GM12878 (cell line): ENCODE results near the gene PPFIBP1. TPM values are rescaled to one million over a fixed set of nuclear protein-coding genes. Genes with fewer than 3 reads are reported as not detected.

ENCODE experiments used
- ATAC-seq: fragments of 200-7000 bp; cut with Tn5 transposase; 3 replicates; pipeline ENCODE4 v1.9.1; 2020; ENCODE audit warnings: mild to moderate bottlenecking, moderate library complexity
- BruUV-seq: library from RNA; stranded (reverse); fragments of 400-500 nt; replicated peaks from 2 replicates; lab custom pipeline; 2021; lab: Mats Ljungman, UMichigan
- CTCF ChIA-PET: fragments of 300-600 bp; sonication (Branson Sonifier 250); formaldehyde crosslinking; extraction: SDS; loops from one replicate; lab custom pipeline; 2021; ENCODE audit warnings: inconsistent platforms; lab: Yijun Ruan, JAX
- POLR2A ChIA-PET: fragments of 350-600 bp; formaldehyde crosslinking; extraction: SDS; loops from one replicate; lab custom pipeline; 2021; ENCODE audit warnings: inconsistent platforms; lab: Charles Lee
- RAD21 ChIA-PET: fragments of 300-600 bp; sonication (Branson Sonifier 250); formaldehyde crosslinking; loops from one replicate; lab custom pipeline; 2023; ENCODE audit warnings: antibody characterized with exemption; ENCODE audit not compliant: unreplicated experiment; lab: Charles Lee
- SMC1A ChIA-PET: fragments of 300-600 bp; sonication (Branson Sonifier 250); formaldehyde crosslinking; loops from one replicate; lab custom pipeline; 2023; ENCODE audit not compliant: unreplicated experiment, uncharacterized antibody; lab: Charles Lee
- DNase-seq: peaks from one replicate; pipeline ENCODE4 v3.0.0-alpha.2; 2011; ENCODE audit warnings: low read depth, low spot score
- FAIRE-seq: peaks from 3 replicates; lab custom pipeline; 2011; peaks lifted over from hg19 to GRCh38; lab: Jason Lieb, UNC
- H2AFZ ChIP-seq: 2 replicates; pipeline ENCODE4 v1.6.0; 2011; ENCODE audit warnings: low read depth, low read length, control low read depth; ENCODE audit not compliant: control insufficient read depth
- H3K27ac ChIP-seq: 2 replicates; pipeline ENCODE4 v1.5.1; 2011; ENCODE audit warnings: control low read depth; ENCODE audit not compliant: control insufficient read depth, insufficient read depth
- H3K27me3 ChIP-seq, 2 experiments: replicated peaks in 1 of 2; 2 replicates each; pipeline versions ENCODE4 v1.6.0 to v1.6.1; 2011; ENCODE audit warnings: low read length in 1 of 2; ENCODE audit not compliant: control insufficient read depth in 2 of 2, insufficient read depth in 2 of 2
- H3K36me3 ChIP-seq, 2 experiments: 2 replicates each; pipeline ENCODE4 v1.5.1; 2011; ENCODE audit warnings: low read length in 1 of 2; ENCODE audit not compliant: control insufficient read depth in 2 of 2, insufficient read depth in 2 of 2
- H3K4me1 ChIP-seq: 2 replicates; pipeline ENCODE4 v1.6.1; 2011; ENCODE audit warnings: mild to moderate bottlenecking, low read length, moderate library complexity, mixed read lengths; ENCODE audit not compliant: control insufficient read depth, insufficient read depth
- H3K4me2 ChIP-seq: 2 replicates; pipeline ENCODE4 v1.6.0; 2011; ENCODE audit warnings: control low read depth; ENCODE audit not compliant: control insufficient read depth, insufficient read depth
- H3K4me3 ChIP-seq: fragments of 200-600 bp; sonication (generic); 2 replicates; pipeline ENCODE4 v1.5.1; 2016
- H3K79me2 ChIP-seq: 2 replicates; pipeline ENCODE4 v1.6.0; 2011; ENCODE audit warnings: low read length; ENCODE audit not compliant: control insufficient read depth, insufficient read depth
- H3K9ac ChIP-seq: 2 replicates; pipeline ENCODE4 v1.8.0; 2011; ENCODE audit warnings: low read length, control low read depth, mixed read lengths; ENCODE audit not compliant: control insufficient read depth, insufficient read depth
- H3K9me3 ChIP-seq: replicated peaks from 3 replicates; pipeline ENCODE4 v1.5.1; 2011; ENCODE audit warnings: mild to moderate bottlenecking, low read length; ENCODE audit not compliant: control insufficient read depth, insufficient read depth
- H4K20me1 ChIP-seq: 2 replicates; pipeline ENCODE4 v1.6.0; 2011; ENCODE audit not compliant: control insufficient read depth, insufficient read depth
- EGR1 ChIP-seq, 2 experiments: IDR thresholded peaks; 1 replicate in 1 of 2; 2 replicates in 1 of 2; pipeline ENCODE4 v1.6.1; 2011 to 2012; ENCODE audit warnings: low read depth in 2 of 2, low read length in 2 of 2, borderline replicate concordance in 1 of 2, mild to moderate bottlenecking in 1 of 2, moderate library complexity in 1 of 2
- IKZF1 ChIP-seq: fragments of 450-650 bp; conservative IDR thresholded peaks from 2 replicates; pipeline ENCODE4 v1.6.1; 2017; ENCODE audit warnings: antibody characterized with exemption, mild to moderate bottlenecking
- KAT2A ChIP-seq: conservative IDR thresholded peaks from 2 replicates; pipeline ENCODE4 v1.6.1; 2011; ENCODE audit warnings: low read depth, low read length; ENCODE audit not compliant: control insufficient read depth
- MEF2B ChIP-seq: fragments of 450-650 bp; IDR thresholded peaks from 2 replicates; pipeline ENCODE4 v1.6.1; 2018; ENCODE audit warnings: mild to moderate bottlenecking, moderate library complexity; ENCODE audit not compliant: partially characterized antibody, poor library complexity, severe bottlenecking
- SRF ChIP-seq, 2 experiments: IDR thresholded peaks; 2 replicates each; pipeline ENCODE4 v1.6.1; 2011; ENCODE audit warnings: low read depth in 2 of 2, low read length in 2 of 2, mild to moderate bottlenecking in 1 of 2, moderate library complexity in 1 of 2
- USF2 ChIP-seq: IDR thresholded peaks from 2 replicates; pipeline ENCODE4 v1.6.1; 2011; ENCODE audit warnings: low read depth, low read length, improper control_type of control experiment, borderline replicate concordance
- ZBTB33 ChIP-seq: fragments of 450-650 bp; IDR thresholded peaks from 2 replicates; pipeline ENCODE4 v1.6.1; 2017; ENCODE audit warnings: mild to moderate bottlenecking
- WGBS: methylation state at CpG from one replicate; pipeline ENCODE4 v1.1.6; 2016; ENCODE audit warnings: low lambda C conversion rate; ENCODE audit not compliant: insufficient replicate concordance, insufficient coverage; ENCODE audit errors: missing lambda C conversion rate; 5-methylcytosine and 5-hydroxymethylcytosine counted together
- in situ Hi-C: fragments of 300-500 bp; cut with MboI; formaldehyde crosslinking; loops from 9 replicates; pipeline ENCODE4 v1.14.3; 2018; ENCODE audit warnings: mixed read lengths
- intact Hi-C: fragments of 100-400 bp; cut with micrococcal nuclease; formaldehyde crosslinking; loops from one replicate; pipeline ENCODE4 v1.14.2; 2022; ENCODE audit not compliant: unreplicated experiment
- polyA plus RNA-seq, 11 experiments: library from polyadenylated mRNA; depleted of rRNA in 4 of 11; unstranded in 6 of 11; stranded (reverse) in 5 of 11; fragments of >200 nt; fragmentation: Nextera tagmentation in 4 of 11; fragmentation: Illumina TruSeq in 1 of 11; extraction: Ambion mirVana in 4 of 11; extraction: Trizol in 1 of 11; gene quantifications; 1 replicate in 1 of 11; 2 replicates in 10 of 11; pipeline versions ENCODE4 v1.2.1 to v1.2.3, GENCODE V29; 2011 to 2016; ENCODE audit warnings: inconsistent platforms in 2 of 11, missing spikeins in 2 of 11, low read depth in 1 of 11
- total RNA-seq, 4 experiments: library from RNA; depleted of rRNA in 3 of 4; stranded (reverse); fragments of >200 nt in 3 of 4; fragmentation: Illumina TruSeq in 1 of 4; extraction: Trizol in 1 of 4; gene quantifications; 2 replicates each; pipeline versions ENCODE4 v1.2.1 to v1.2.3, GENCODE V29; 2013 to 2021

Gene PPFIBP1
- total and polyA plus RNA-seq, 10 of the 15 experiments (the other 5 are each of a cell fraction or from before 2014, with no cell fraction given), result 0.47 to 7.8 (median 3.6) TPM

GRCh38 chr12:27545665-27546064 is 21.7 kb downstream of the PPFIBP1 start (continued):
- TF ChIP-seq ZBTB33 (no peak), KAT2A (no peak), EGR1 (IDR thresholded peaks at IDR 0.05; ENCODE audit: borderline replicate concordance in 1 of 2, low read depth in 2 of 2, low read length in 2 of 2) (no peak), USF2 (no peak)

- intact Hi-C loops (no loop called here), in situ Hi-C loops (no loop called here)
- ChIA-PET CTCF (no interaction called here), POLR2A (no interaction called here), SMC1A (interaction anchor here (1.0 kb wide), 1 partner anchor 9 kb away, joined by 3 read pairs; no protein-coding TSS in a partner anchor), RAD21 (interaction anchor here (0.6 kb wide), 1 partner anchor 13 kb away, joined by 3 read pairs; no protein-coding TSS in a partner anchor)
- H3K9me3 ChIP-seq, result no peaks in the 10 kb centered on the region; the same call in 2 of the 3 replicates
- no peak overlapping the region for H3K9ac ChIP-seq
- H2AFZ ChIP-seq, result no peak overlapping the region
- no peaks in the 10 kb centered on the region for H3K4me1 ChIP-seq
- ATAC-seq (no peak), FAIRE-seq (no peak), DNase-seq (no peak)
- no TSS peak for BruUV-seq
- H3K27ac ChIP-seq, result no peak overlapping the region
- 62% methylated on average over 5 of the region's 5 CpGs for WGBS
- no peak overlapping the region for H3K4me2 ChIP-seq
- no peak for TF ChIP-seq IKZF1
- no peak for TF ChIP-seq MEF2B
- no peak for TF ChIP-seq SRF (IDR thresholded peaks at IDR 0.05; ENCODE audit: low read depth in 2 of 2, low read length in 2 of 2)
- no peaks in the 10 kb centered on the region for H3K27me3 ChIP-seq
- H3K79me2 ChIP-seq, result no peaks in the 10 kb centered on the region; the same call in none of the 2 replicates
- no peaks in the 10 kb centered on the region for H4K20me1 ChIP-seq
- no peaks in the 10 kb centered on the region for H3K36me3 ChIP-seq
- H3K4me3 ChIP-seq, result no peak overlapping the region
Measured at GRCh38 chr12:27547592-27547991, 23.6 kb downstream of the PPFIBP1 start.
